Activated CD4-positive, alpha-beta T cell treated with anti-CD3 and anti-CD28 coated beads for 24 hours (primary cell): ENCODE results near the gene SEMA7A.

Experiments
- DNase-seq, 2 donors: peaks; one replicate each; pipeline ENCODE4 v3.0.0-alpha.2; 2020; ENCODE audit warnings: low read depth in 2 of 2

SEMA7A gene

GRCh38 chr15:74430510-74430951 lies 3.2 kb downstream of the SEMA7A start:
- no peak for DNase-seq

GRCh38 chr15:74429781-74430400 lies 3.9 kb downstream of the SEMA7A start:
- no peak for DNase-seq

- DNase-seq, result no peak
These were observed 4.6 kb downstream of the SEMA7A start for GRCh38 chr15:74428970-74429780.

GRCh38 chr15:74428442-74428787 lies 5.3 kb downstream of the SEMA7A start:
- no peak for DNase-seq

GRCh38 chr15:74427607-74428441 lies 5.9 kb downstream of the SEMA7A start:
- no peak for DNase-seq

GRCh38 chr15:74426404-74427281 lies 7.1 kb downstream of the SEMA7A start:
- no peak for DNase-seq

- no peak for DNase-seq
These were observed 8.1 kb downstream of the SEMA7A start for GRCh38 chr15:74425630-74426029.

GRCh38 chr15:74424901-74425528 lies 8.7 kb downstream of the SEMA7A start:
- DNase-seq, result no peak

GRCh38 chr15:74423431-74424257 lies 10.1 kb downstream of the SEMA7A start:
- DNase-seq, result no peak

GRCh38 chr15:74422652-74423430 lies 10.9 kb downstream of the SEMA7A start:
- no peak for DNase-seq

GRCh38 chr15:74422265-74422651 lies 11.5 kb downstream of the SEMA7A start:
- no peak for DNase-seq

- no peak for DNase-seq
These were observed 12.2 kb downstream of the SEMA7A start for GRCh38 chr15:74421302-74422245.

- no peak for DNase-seq
These were observed 13.4 kb downstream of the SEMA7A start for GRCh38 chr15:74420193-74420905.

GRCh38 chr15:74419432-74419831 lies 14.3 kb downstream of the SEMA7A start:
- DNase-seq, result no peak

GRCh38 chr15:74418575-74419338 lies 15.0 kb downstream of the SEMA7A start:
- DNase-seq, result no peak

GRCh38 chr15:74417670-74418069 lies 16.1 kb downstream of the SEMA7A start:
- DNase-seq, result no peak

- DNase-seq, result no peak
These were observed 16.5 kb downstream of the SEMA7A start for GRCh38 chr15:74417225-74417624.
